T-helper 9 cell (primary cell): ENCODE data around the gene MRO.
"Not testable (repeated sequence)": the region's sequence is repeated elsewhere in the genome, so short reads cannot be mapped to it uniquely, and the experiment has no call there.

ENCODE experiments used
- DNase-seq: peaks from one replicate; pipeline ENCODE4 v3.0.0-alpha.2; 2020
- total RNA-seq, 2 donors: gene quantifications; one replicate each; lab custom pipeline; 2026; lab: John Stamatoyannopoulos, UW

The MRO gene
- 0 reads per million in 2 donors for total RNA-seq

DNA sequence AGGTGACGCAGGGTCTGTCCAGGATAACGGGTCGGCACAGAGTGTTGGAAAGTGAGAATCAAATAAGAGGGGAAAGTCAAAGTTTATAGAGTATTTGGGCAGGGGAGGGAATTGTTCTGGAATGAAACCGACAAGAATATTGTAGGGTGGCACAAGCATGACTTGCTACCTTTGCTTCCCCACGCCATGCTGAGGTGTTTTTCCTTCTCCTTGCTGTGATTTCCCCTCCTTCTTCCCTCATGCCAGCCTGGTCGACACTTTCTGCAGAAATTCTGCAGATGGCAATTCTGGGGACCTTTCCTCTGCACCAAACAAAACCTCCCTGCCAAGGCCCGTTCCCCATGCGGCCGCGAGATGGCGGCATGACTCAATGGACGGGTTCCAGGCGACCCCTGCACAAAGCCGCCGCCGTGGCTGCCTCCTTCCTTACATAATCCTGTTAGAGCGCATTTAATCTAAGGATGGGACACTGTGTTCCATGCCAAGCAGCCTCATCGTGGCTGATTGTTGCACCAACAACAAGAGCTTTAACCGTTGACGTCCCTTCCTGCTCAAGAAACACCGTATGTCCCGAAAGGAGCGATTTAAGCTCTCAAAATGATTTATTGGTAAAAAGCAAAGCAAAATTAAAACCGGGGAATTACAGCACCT is at the start of gene MRO:
TSS of gene MRO (minus strand) at position 289 of the 651 bp plus-strand sequence. CDS start 10,616 bp downstream, outside the sequence.
- DNase-seq = peak; percentile 69

- no peak for DNase-seq
These were observed 49.3 kb upstream of the MRO start for GRCh38 chr18:50869150-50869549.

GRCh38 chr18:50866765-50867164 is 46.9 kb upstream of the MRO start:
- DNase-seq = no peak

DNA sequence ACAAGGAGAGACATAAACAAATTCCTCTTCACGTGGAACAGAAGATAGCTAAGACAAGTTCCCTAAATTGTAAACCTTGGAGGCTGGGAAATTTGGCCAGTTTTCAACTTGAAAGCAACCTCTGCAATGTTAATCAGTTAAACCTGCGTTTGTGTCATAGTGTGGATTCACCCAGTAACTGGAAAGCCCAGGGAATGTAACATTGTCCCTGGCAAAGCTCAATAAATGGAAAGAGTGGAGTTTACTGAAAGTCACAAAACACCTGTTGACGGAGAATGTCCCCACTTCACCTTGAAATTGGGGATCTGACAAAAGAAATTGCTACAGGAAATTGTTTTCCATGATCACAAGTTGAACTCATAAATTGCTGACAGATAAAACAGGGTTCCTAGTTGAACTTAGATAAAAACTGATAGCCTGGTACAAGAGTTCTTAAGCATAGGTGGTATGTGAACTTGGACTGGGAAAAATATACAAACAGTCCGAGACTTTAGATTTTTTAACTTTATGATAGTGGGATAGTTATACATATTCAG is 44.1 kb upstream of the MRO start:
- no peak for DNase-seq

DNA sequence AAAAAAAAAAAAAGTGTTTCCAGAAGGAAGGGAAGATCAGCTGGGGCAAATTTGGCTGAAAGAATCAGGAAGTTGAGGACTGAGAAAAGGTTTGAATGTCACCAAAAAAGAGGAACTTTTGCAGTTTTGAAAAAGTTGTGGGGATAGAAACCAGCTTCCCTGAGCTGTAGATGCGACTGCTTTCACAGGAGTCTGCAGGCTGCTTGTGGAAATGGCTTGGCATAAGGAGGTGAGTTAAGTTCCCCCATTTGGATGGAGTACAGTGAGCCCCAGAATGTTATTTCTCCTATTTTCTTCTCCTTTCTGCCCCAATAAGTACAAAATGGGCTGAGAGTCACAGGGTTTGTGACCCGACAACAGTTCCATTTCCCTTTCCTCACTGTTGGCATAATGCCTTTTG is 42.6 kb upstream of the MRO start:
- no peak for DNase-seq

DNA sequence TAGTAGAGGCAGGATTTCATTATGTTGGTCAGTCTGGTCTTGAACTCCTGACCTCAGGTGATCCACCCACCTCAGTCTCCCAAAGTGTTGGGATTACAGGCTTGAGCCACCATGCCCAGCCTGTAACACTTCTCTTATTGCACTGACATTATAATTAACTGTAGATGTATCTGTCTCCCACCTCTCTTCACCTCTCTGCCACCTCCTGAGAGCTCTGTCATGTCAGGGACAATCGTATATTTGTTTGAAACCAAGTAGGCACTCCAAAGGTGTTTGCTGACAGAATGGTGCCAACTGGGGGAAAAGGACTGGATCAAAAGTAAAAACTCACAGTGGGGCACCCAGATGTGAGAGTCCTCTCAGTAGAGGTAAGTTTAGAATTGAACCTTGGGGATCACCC is 41.8 kb upstream of the MRO start:
- DNase-seq = no peak

DNA sequence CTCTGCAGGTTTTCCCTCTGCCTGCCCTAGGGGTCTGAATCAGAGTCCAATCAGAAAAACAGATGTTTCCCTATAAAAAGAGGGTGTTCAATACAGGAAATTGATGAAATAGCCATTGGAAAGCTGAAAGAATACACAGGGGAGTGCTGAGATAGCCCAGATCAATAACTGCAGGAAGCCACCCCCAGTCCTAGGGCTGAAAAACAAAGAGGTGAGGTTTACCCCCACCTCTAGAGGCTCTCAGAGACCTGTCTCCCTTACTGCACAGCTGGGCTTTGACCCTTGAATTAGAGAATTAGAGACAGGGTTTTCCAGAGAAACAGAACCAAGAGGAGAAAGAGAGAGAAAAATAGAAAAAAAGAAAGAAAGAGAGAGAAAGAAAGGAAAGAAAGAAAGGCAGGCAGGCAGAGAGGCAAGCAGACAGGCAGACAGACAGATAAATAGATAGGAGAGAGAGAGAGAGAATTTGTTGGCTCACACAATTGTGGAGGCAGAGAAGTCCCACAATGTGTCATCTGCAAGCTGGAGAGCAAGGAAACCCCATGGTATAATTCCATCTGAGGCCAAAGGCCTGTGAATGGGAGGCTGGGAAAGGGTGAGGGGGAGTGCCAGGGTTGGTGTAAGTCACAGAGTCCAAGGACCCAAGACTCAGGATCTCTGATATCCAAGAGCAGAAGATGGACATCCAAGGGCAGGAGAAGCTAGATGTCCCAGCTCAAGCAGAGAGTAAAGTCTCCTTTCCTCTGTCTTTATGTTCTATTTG is 40.2 kb upstream of the MRO start:
- DNase-seq = no peak

DNA sequence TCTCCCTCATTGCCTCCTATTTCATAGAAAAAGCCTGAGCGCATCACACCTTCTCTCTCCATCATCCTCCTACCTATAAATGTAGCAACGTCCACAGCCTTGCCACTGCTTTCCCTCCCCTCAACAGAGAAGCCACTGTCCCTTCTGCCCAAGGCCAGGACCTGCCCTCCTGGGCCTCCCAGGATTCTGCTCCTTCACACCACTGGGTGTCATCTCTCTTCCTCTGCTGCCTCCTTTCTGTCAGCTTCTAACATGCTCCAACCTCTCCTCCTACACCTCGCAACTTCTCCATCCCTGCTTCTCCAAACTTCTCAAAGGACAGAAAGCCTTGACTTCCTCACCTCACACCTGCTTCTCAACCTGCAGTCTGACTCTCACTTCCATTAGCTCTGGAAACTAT is 37.9 kb upstream of the MRO start:
- DNase-seq = no peak

- DNase-seq = not testable (repeated sequence)
These were observed 37.4 kb upstream of the MRO start for GRCh38 chr18:50857166-50857565.

- DNase-seq = no peak
These were observed 36.4 kb upstream of the MRO start for GRCh38 chr18:50855976-50856757.

GRCh38 chr18:50853863-50854271 is 34.1 kb upstream of the MRO start:
- no peak for DNase-seq

- DNase-seq = no peak
These were observed 30.7 kb upstream of the MRO start for GRCh38 chr18:50850307-50851065.

- DNase-seq = no peak
These were observed 29.6 kb upstream of the MRO start for GRCh38 chr18:50849419-50849821.

- DNase-seq = no peak
These were observed 29.2 kb upstream of the MRO start for GRCh38 chr18:50848991-50849390.

DNA sequence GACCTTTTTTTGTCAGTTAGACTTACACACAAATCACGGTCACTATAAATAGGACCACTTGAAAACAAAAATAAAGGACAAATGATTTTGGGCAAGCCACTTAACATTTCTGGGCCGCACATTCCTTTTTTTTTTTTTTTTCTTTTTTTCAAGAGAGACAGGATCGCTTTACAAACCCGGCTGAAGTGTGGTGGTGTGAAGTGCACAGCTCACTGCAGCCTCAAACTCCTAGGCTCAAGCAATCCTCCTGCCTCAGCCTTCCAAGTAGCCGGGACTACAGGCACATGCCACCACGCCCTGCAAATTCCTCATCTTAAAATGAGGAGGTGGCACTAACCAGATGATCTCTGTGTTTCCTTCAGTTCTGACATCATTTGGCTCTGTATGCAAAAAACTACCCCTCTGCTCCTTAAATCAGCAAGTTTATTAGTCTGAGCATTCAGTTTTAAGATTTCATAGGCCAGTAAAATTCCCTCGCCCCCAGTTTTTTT is 28.3 kb upstream of the MRO start:
- no peak for DNase-seq

DNA sequence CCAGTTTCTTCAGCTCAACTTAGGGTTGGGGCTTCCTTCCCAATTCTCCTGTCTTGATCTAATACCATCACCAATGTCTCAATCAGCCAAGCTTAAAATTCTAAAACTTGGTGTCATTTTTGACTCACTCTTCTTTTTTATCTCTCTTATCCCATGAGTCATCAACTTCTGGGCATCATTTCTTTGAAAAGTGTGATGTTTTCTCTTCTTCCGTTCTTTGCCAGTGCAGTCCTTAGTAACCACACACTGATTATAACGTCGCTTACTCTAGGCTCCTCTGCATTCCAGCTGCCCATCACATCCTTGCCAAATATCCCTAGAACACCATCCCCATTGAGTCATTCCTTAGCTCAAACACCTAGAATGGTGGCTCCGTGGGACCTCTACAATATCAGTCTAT is 27.4 kb upstream of the MRO start:
- DNase-seq = no peak

GRCh38 chr18:50844960-50845359 is 25.1 kb upstream of the MRO start:
- no peak for DNase-seq

DNA sequence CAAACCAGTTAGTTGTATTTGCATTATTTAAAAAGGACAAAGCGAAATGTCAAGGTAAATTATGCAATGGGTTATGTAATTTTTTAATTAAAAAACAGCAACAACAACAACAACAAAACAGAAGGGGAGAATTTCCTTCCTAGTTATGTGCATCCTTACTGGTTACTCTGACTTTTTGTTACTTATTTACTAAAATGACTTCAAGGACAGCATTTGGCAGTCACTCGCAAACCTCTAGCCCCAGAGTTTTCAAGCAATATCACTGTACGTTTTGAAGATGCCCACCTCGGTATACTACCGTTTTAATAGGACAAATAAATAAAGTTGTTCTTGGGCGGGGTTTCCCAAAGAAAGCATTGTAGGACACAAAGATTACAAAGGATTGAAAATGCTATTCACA is 24.7 kb upstream of the MRO start:
- DNase-seq = no peak

DNA sequence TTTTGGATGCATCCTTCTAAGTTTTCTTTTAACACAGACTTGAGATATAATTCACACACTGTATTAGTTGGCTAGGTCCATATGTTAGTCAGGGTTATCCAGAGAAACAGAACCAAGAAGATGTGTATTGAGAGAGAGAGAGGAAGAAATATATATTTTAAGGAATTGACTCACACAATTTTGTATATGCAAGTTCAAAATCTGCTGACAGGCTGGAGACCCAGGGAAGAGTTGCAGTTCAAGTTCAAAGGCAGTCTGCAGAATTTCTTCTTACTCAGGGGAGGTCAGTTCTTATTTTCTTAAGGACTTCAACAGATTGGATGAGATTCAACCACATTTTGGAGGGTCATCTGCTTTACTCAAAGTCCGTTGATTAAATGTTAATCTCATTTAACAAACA is 23.0 kb upstream of the MRO start:
- no peak for DNase-seq

DNA sequence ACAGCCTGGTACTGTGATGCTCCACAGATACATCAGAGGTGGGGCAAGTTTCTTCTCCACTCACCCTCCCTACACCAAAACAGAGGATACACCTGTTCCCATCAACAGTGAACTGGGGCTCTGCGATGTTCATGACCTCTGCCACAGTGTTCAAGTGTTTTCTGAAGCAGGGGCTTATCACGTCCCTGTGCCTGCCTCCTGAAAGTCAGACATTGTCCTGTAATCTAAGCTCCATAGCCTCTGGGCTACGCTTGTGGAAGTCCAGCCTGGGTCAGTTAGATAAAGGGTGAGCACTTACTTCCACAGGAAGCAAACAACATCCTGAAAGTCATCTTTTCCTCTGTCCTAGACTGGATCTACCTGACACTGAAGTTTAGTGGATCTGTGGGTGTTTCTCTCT is 20.2 kb upstream of the MRO start:
- DNase-seq = no peak

DNA sequence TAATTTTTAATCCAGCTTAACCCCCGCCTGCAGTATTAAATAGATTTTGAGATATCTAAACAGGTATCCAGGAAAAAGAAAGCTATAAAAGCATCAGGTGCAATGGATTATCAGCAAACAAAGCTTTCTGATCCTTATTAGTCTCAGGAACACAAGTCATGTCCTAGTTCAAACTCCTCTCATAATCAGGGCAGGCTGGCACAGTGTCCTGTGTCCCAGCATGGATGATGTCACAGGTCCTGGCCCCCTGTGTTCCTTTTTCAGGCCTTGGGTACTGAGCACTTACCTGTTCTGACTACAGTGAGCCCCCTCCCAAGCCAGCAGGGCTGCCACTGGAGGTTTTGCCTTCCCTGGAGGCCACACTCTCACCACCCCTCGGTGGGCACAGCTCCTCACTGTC is 19.5 kb upstream of the MRO start:
- no peak for DNase-seq

- DNase-seq = no peak
These were observed 16.7 kb upstream of the MRO start for GRCh38 chr18:50836521-50836957.
